GM12864 (cell line): Measurements from ENCODE around the gene UNC13C.

ENCODE experiments used
- DNase-seq: peaks from one replicate; pipeline ENCODE4 v3.0.0-alpha.2; 2011; ENCODE audit warnings: low read depth
- H3K4me3 ChIP-seq: 2 replicates; pipeline ENCODE4 v1.5.1; 2011; ENCODE audit warnings: mild to moderate bottlenecking, low read depth, low read length, control low read depth
- CTCF ChIP-seq: IDR thresholded peaks from 2 replicates; pipeline ENCODE4 v1.5.1; 2011; ENCODE audit warnings: low read depth, mild to moderate bottlenecking, moderate library complexity, low read length, control low read depth, inconsistent platforms; ENCODE audit errors: missing control alignments

UNC13C gene

GRCh38 chr15:54277834-54278233 lies 299.6 kb downstream of the UNC13C start:
- DNase-seq, result no peak
- no peak for TF ChIP-seq CTCF

GRCh38 chr15:54280726-54281125 lies 302.5 kb downstream of the UNC13C start:
- DNase-seq, result no peak
- no peak for TF ChIP-seq CTCF
- no peak overlapping the region for H3K4me3 ChIP-seq

More at GRCh38 chr15:54277834-54278233, 299.6 kb downstream of the UNC13C start:
- H3K4me3 ChIP-seq, result no peak overlapping the region

GRCh38 chr15:54282228-54282836 lies 304.1 kb downstream of the UNC13C start:
- no peak for TF ChIP-seq CTCF
- no peak for DNase-seq

GRCh38 chr15:54288049-54288448 lies 309.8 kb downstream of the UNC13C start:
- no peak for TF ChIP-seq CTCF

More at GRCh38 chr15:54282228-54282836, 304.1 kb downstream of the UNC13C start:
- no peak overlapping the region for H3K4me3 ChIP-seq

GRCh38 chr15:54289590-54290136 lies 311.4 kb downstream of the UNC13C start:
- H3K4me3 ChIP-seq, result no peak overlapping the region
- DNase-seq, result peak; percentile 16
- no peak for TF ChIP-seq CTCF

More at GRCh38 chr15:54288049-54288448, 309.8 kb downstream of the UNC13C start:
- H3K4me3 ChIP-seq, result no peak overlapping the region
- no peak for DNase-seq

- H3K4me3 ChIP-seq, result no peak overlapping the region
- DNase-seq, result no peak
- no peak for TF ChIP-seq CTCF
These were observed 320.2 kb downstream of the UNC13C start for GRCh38 chr15:54298396-54298795.

- no peak overlapping the region for H3K4me3 ChIP-seq
- no peak for TF ChIP-seq CTCF
- no peak for DNase-seq
These were observed 326.1 kb downstream of the UNC13C start for GRCh38 chr15:54304321-54304720.
